HL-60 (cell line): ENCODE data around the gene STARD10.

Experiments used
- GABPA ChIP-seq: IDR thresholded peaks from 2 replicates; pipeline ENCODE4 v1.6.1; 2012; ENCODE audit warnings: low read depth
- POLR2AphosphoS5 ChIP-seq: IDR thresholded peaks from 2 replicates; pipeline ENCODE4 v1.6.1; 2012; ENCODE audit warnings: low read depth
- TF ChIP-seq, protein P1 (sequence below): IDR thresholded peaks from one replicate; pipeline ENCODE4 v1.5.1; 2011; ENCODE audit warnings: low read length, control low read depth, inconsistent platforms; ENCODE audit not compliant: insufficient read depth

DNA sequence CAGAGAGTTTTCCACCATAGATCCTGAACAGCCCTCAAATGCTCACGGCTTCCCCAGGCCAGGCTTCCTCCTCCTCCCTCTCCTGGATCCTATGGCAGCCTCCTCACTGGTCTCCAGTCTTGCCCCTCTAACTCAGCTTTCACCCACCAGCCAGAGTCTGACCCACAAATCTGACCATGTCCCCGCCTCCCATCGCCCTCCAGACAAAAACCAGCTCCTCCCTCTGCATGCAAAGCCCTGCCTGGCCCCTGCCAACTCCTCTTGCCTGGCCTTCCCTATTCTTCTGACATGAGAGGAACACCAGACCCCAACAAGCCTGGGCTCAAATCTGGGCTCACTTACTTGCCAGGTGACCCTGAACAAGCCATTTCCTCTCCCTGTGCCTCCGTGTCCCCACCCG lies 87.3 kb downstream of the STARD10 start:
- TF ChIP-seq, protein P1, sequence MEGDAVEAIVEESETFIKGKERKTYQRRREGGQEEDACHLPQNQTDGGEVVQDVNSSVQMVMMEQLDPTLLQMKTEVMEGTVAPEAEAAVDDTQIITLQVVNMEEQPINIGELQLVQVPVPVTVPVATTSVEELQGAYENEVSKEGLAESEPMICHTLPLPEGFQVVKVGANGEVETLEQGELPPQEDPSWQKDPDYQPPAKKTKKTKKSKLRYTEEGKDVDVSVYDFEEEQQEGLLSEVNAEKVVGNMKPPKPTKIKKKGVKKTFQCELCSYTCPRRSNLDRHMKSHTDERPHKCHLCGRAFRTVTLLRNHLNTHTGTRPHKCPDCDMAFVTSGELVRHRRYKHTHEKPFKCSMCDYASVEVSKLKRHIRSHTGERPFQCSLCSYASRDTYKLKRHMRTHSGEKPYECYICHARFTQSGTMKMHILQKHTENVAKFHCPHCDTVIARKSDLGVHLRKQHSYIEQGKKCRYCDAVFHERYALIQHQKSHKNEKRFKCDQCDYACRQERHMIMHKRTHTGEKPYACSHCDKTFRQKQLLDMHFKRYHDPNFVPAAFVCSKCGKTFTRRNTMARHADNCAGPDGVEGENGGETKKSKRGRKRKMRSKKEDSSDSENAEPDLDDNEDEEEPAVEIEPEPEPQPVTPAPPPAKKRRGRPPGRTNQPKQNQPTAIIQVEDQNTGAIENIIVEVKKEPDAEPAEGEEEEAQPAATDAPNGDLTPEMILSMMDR = no peak
- no peak for TF ChIP-seq POLR2AphosphoS5
- no peak for TF ChIP-seq GABPA
